Effector CD4-positive, alpha-beta T cell (primary cell): ENCODE measurements around the gene TEAD3.
"Not testable (repeated sequence)": the region's sequence is repeated elsewhere in the genome, so short reads cannot be mapped to it uniquely, and the experiment has no call there.

Experiments used
- DNase-seq: peaks from one replicate; pipeline ENCODE4 v3.0.0-alpha.2; 2020

TEAD3 gene

DNA sequence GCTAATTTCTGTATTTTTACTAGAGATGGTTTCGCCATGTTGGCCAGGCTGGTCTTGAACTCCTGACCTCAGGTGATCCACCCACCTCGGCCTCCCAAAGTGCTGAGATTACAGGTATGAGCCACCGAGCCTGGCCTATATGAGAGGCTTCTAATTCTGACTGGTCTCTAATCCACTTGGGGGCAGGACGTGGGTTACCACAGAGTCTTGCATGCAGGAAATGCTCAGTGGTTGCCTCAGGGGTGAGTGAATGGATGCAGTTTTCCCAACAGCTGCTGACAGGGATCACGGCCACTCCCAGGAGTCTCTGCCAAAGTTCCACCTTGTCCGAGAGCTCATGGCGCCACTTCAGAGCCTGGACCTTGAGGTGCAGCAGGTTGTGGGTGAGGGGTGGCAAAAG lies 51.2 kb downstream of the TEAD3 start:
- DNase-seq: no peak

- DNase-seq: no peak
Measured at GRCh38 chr6:35443341-35444030, 53.4 kb downstream of the TEAD3 start.

DNA sequence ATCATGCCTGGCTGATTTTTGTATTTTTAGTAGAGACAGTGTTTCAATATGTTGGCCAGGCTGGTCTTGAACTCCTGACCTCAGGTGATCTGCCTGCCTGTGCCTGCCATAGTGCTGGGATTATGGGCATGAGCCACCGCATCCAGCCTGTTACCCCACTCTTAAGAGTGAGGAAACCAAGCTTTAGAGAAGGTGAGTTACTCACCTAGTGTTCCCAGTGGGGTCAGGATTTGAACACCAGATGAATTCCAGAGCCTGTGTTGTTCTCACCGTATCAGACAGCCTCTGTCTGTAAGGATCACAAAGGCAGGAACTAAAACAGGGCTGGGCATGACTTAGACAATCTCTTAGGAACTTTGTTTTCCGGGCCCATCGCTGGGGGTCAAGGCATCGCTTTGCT lies 54.2 kb downstream of the TEAD3 start:
- DNase-seq: no peak

GRCh38 chr6:35441642-35442041 lies 55.2 kb downstream of the TEAD3 start:
- no peak for DNase-seq

DNA sequence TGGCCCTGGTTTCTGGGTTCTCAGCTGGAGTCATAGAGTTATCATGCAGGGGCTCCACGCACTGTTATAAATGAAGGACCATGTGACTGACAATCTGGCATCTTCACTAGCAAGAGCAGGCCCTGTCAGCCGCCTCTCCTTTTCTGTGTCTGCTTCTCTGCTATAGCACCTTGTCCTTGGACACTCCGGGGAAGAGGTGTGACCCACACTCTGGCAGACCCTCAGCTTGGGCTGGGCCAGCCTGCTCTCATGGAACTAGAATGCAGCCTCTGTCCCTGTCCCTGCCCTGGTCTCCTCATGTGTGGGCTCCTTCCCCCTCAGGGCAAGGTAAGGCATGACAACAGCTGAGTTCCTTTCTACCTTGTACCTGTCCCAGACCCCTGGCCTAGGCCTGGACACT lies 55.7 kb downstream of the TEAD3 start:
- no peak for DNase-seq

DNA sequence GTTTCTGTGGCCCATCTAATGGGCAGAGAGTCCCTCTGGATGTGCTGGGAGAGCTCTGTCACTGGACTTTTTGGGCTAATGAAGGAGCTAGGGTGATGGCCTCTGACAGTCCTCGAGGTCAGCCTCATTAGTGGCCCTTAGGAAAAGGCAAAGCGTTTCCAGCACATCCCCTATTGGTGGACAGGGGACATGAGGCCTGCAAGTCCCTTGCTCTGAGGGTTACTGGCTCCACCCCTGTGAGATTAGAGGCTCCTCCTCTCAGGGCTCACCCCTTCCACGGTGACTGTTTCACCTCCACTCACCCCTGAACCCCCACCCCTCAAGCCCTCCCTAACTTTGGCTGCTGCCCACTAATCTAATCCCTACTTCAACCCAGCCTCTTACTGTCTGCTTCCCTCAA lies 57.6 kb downstream of the TEAD3 start:
- no peak for DNase-seq

DNA sequence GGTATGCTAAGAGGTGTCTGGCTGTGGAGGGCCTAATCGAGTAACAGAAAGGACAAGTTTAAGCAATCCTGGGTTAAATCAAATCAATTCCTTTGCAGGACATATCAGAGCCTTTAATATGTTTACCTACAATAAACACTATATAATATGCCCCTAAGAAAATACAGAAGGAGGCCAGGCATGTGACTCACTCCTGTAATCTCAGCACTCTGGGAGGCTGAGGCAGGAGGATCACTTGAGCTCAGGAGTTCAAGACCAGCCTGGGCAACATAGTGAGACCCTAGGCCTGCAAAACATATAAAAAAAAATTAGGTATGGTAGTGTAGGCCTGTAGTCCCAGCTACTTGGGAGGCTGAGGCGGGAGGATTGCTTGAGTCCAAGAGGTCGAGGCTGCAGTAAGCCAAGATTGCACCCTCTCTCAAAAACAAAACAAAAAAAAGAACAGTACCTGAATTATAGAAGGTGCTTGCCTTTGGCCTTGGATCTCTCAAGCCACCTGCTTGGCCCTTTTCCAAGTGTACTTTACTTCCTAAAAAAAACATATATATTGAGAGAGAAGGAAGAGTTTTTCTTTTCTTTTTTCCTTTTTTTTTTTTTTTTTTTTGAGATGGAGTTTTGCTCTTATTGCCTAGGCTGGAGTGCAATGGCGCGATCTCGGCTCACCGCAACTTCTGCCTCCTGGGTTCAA lies 58.4 kb downstream of the TEAD3 start:
- not testable (repeated sequence) for DNase-seq

GRCh38 chr6:35436071-35436857 lies 60.6 kb downstream of the TEAD3 start:
- no peak for DNase-seq

DNA sequence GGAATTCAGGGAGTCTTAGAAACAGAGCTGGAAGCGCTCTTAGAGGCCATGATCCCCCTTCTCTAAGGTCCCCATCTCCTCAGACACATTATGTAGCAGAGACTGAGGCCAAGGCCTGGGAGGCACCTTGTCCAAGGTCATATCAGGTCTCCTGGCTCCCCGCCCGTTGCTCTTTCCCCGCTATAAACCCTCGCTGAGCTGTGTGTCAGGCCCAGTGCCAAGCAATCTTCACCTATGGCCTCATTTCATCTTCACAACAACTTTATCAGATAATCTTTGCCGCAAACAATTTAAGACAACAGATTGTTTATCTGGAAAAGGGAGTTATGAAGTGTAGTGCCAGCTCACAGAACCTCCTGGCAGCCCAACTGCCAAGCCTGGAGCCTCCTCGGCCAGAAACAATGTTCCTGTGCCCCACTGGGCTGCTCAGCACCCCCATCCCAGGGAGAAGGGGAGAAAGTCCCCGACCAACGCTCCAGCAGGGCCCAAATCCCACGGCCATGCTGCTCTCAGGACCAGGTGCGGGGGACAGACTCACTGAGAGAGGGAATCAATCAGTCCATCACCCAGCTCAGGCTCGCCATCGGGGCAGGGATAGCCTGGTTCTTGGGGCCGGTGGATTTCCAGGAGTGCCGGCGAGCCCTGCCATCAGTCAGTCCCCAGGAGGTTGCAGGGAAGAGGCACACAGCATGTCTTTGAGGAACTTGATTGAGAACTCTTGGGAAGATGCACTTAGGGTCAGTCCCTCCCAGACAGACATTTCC lies 61.6 kb downstream of the TEAD3 start:
- DNase-seq: no peak

GRCh38 chr6:35432702-35433101 lies 64.2 kb downstream of the TEAD3 start:
- DNase-seq: not testable (repeated sequence)

DNA sequence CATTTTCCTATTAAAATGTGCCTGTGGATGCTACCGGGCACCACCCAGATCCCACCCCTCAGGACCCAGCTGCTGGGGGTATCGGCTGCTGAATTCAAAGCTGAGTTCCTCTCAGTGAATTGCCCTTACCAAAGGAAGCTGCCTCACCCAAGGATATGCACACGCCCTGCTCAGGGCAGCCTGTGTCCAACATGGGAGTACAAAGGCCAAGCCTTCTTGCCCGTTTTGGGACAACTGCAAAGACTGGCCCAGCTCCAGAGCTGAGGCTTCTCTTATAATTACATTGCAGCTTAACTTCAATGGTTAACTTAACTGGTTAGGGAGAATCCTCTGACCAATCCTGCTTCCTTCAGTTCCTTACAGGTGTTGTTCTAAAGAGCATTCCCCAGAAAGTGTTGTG lies 64.6 kb downstream of the TEAD3 start:
- no peak for DNase-seq

DNA sequence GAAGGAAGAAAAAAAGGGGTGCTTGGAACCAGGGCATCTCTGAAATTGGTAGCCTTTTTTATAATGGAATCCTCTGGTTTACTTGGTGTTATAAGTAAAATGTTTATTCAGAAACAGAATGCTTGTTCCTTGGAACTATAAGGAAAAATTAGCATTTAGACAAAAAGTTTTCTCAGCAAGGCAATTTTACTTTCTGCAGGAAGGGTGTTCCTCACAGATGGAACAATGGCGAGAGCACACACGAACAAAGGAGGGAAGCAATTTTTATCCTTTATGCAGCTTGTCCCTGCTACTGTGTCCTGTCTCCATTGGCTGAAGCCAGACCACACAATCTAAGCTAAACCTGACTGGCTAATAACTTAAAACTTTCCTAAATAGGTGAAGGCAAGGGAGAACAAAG lies 67.4 kb downstream of the TEAD3 start:
- DNase-seq: no peak

- no peak for DNase-seq
Measured at GRCh38 chr6:35428421-35429149, 68.3 kb downstream of the TEAD3 start.

DNA sequence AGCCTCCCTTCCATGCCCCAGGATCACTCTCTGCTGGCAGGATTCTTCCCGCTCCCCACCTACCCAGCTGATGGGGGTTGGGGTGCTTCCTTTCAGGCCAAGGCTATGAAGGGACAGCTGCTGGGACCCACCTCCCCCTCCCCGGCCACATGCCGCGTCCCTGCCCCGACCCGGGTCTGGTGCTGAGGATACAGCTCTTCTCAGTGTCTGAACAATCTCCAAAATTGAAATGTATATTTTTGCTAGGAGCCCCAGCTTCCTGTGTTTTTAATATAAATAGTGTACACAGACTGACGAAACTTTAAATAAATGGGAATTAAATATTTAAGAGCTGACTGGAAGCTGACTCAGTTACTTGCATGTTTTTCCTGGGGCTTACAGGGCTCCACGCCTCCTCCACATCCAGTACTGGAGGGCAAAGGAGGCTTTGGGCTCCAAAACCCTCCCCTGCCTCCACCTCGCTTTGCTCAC lies 69.0 kb downstream of the TEAD3 start:
- DNase-seq: no peak

DNA sequence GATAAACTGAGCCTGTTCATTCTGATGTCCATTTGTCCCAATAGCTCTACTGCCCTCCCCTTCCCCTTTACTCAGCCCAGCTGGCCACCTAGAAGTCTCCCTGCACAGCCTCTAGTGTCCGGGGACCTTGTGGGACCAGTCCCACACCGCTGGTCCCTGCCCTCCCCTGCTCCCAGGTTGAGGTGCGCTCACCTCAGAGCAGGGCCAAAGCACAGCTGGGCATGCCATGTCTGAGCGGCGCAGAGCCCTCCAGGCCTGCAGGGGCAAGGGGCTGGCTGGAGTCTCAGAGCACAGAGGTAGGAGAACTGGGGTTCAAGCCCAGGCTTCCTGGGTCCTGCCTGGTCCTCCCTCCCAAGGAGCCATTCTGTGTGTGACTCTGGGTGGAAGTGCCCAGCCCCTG lies 69.4 kb downstream of the TEAD3 start:
- no peak for DNase-seq

GRCh38 chr6:35426074-35426473 lies 70.8 kb downstream of the TEAD3 start:
- DNase-seq: no peak

DNA sequence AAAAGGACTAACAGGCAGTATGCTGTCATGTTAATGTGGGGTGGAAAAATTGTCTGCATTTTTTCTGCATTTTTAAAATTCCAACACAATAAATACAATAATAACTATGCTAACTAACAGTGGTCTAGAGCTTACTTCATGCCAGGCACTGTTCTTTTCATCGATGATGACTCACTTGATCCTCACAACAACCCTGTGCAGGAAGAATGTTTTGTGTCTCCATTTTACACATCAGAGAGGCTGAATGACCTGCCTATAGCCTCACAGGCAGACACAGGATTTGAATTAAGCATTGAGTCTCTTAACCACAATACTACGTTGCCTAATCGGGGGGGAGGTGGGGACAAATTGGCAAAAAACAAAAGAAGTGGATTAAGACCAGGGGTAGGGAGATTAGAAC lies 71.6 kb downstream of the TEAD3 start:
- DNase-seq: no peak
